IMR-90 (cell line): ENCODE data around the gene KRTAP4-5. TPM values are rescaled to one million over a fixed set of nuclear protein-coding genes. Genes with fewer than 3 reads are reported as not detected.

Source experiments
- ATAC-seq: fragments of 200-7000 bp; cut with Tn5 transposase; 2 replicates; pipeline ENCODE4 v1.9.1; 2020; ENCODE audit warnings: low read depth, mild to moderate bottlenecking, moderate library complexity
- BruUV-seq: library from RNA; stranded (reverse); fragments of 400-500 nt; replicated peaks from 2 replicates; lab custom pipeline; 2021; lab: Mats Ljungman, UMichigan
- CTCF ChIA-PET: fragments of 300-600 bp; formaldehyde crosslinking; extraction: SDS; loops from one replicate; lab custom pipeline; 2021; ENCODE audit warnings: antibody characterized with exemption; lab: Yijun Ruan, JAX
- POLR2A ChIA-PET: fragments of 300-600 bp; sonication (Branson Sonifier 250); formaldehyde crosslinking; loops from one replicate; lab custom pipeline; 2022; ENCODE audit warnings: antibody characterized with exemption; ENCODE audit not compliant: unreplicated experiment; lab: Charles Lee
- DNase-seq: peaks from one replicate; pipeline ENCODE4 v3.0.0; 2013
- H2AFZ ChIP-seq: replicated peaks from 2 replicates; pipeline ENCODE3; 2013; ENCODE audit warnings: low read length, mild to moderate bottlenecking; ENCODE audit not compliant: poor library complexity
- H2AK5ac ChIP-seq: 2 replicates; pipeline ENCODE4 v1.6.1; 2013; ENCODE audit warnings: low read depth, low read length, inconsistent platforms
- H2AK9ac ChIP-seq: replicated peaks from 2 replicates; pipeline ENCODE3; 2013; ENCODE audit warnings: mild to moderate bottlenecking, low read depth, low read length, moderate library complexity; ENCODE audit not compliant: poor library complexity
- H2BK120ac ChIP-seq: 2 replicates; pipeline ENCODE4 v1.6.1; 2013; ENCODE audit warnings: low read depth, low read length, inconsistent platforms
- H2BK15ac ChIP-seq: 3 replicates; pipeline ENCODE4 v1.6.1; 2013; ENCODE audit warnings: low read depth, low read length, inconsistent platforms
- H2BK20ac ChIP-seq: 2 replicates; pipeline ENCODE4 v1.6.1; 2013; ENCODE audit warnings: low read depth, mild to moderate bottlenecking, inconsistent platforms, low read length, moderate library complexity
- H2BK5ac ChIP-seq: 2 replicates; pipeline ENCODE4 v1.6.1; 2013; ENCODE audit warnings: mild to moderate bottlenecking, low read depth, low read length, inconsistent platforms; ENCODE audit not compliant: poor library complexity, severe bottlenecking
- H3K14ac ChIP-seq: replicated peaks from 2 replicates; pipeline ENCODE4 v1.6.1; 2013; ENCODE audit warnings: low read depth, low read length, inconsistent platforms
- H3K18ac ChIP-seq: 2 replicates; pipeline ENCODE4 v1.6.1; 2013; ENCODE audit warnings: low read depth, low read length, control low read depth
- H3K23ac ChIP-seq: 2 replicates; pipeline ENCODE4 v1.6.1; 2013; ENCODE audit warnings: low read depth, low read length, inconsistent platforms
- H3K27ac ChIP-seq: 2 replicates; pipeline ENCODE4 v1.5.1; 2013; ENCODE audit warnings: mild to moderate bottlenecking, control low read depth, low read length; ENCODE audit not compliant: insufficient read depth
- H3K27me3 ChIP-seq: 2 replicates; pipeline ENCODE4 v1.6.1; 2013; ENCODE audit warnings: low read length; ENCODE audit not compliant: control insufficient read depth, insufficient read depth
- H3K36me3 ChIP-seq: 2 replicates; pipeline ENCODE4 v1.6.1; 2013; ENCODE audit warnings: low read length, mixed read lengths; ENCODE audit not compliant: control insufficient read depth, insufficient read depth
- H3K4ac ChIP-seq: 2 replicates; pipeline ENCODE4 v1.6.1; 2013; ENCODE audit warnings: low read depth, low read length, inconsistent platforms
- H3K4me1 ChIP-seq: 2 replicates; pipeline ENCODE4 v1.6.1; 2013; ENCODE audit warnings: low read length, mixed read lengths; ENCODE audit not compliant: control insufficient read depth, insufficient read depth
- H3K4me2 ChIP-seq: 2 replicates; pipeline ENCODE4 v1.6.1; 2013; ENCODE audit warnings: low read depth, mild to moderate bottlenecking, control low read depth, low read length, moderate library complexity
- H3K4me3 ChIP-seq: 2 replicates; pipeline ENCODE4 v1.5.1; 2013; ENCODE audit warnings: low read depth, mild to moderate bottlenecking, control low read depth, low read length, moderate library complexity; ENCODE audit not compliant: insufficient read depth
- H3K56ac ChIP-seq: 2 replicates; pipeline ENCODE4 v1.6.1; 2013; ENCODE audit warnings: low read length, inconsistent platforms; ENCODE audit not compliant: insufficient read depth; ENCODE audit errors: extremely low read depth
- H3K79me1 ChIP-seq, 2 experiments: 2 replicates each; pipeline ENCODE4 v1.6.1; 2013; ENCODE audit warnings: low read length in 2 of 2, inconsistent platforms in 1 of 2, low read depth in 1 of 2
- H3K9ac ChIP-seq: 2 replicates; pipeline ENCODE4 v1.6.1; 2013; ENCODE audit warnings: low read depth, low read length, control low read depth
- H3K9me1 ChIP-seq: 2 replicates; pipeline ENCODE4 v1.6.1; 2013; ENCODE audit warnings: low read length, inconsistent platforms; ENCODE audit not compliant: insufficient read depth
- H3K9me3 ChIP-seq: 2 replicates; pipeline ENCODE4 v1.6.1; 2013; ENCODE audit warnings: low read length; ENCODE audit not compliant: control insufficient read depth, insufficient read depth
- H4K20me1 ChIP-seq: 2 replicates; pipeline ENCODE4 v1.6.1; 2013; ENCODE audit warnings: low read length, inconsistent platforms; ENCODE audit not compliant: insufficient read depth
- H4K5ac ChIP-seq: 2 replicates; pipeline ENCODE4 v1.6.1; 2013; ENCODE audit warnings: mild to moderate bottlenecking, low read depth, low read length, control low read depth
- H4K8ac ChIP-seq, 2 experiments: 2 replicates each; pipeline ENCODE4 v1.6.1; 2013; ENCODE audit warnings: low read depth in 2 of 2, low read length in 2 of 2, control low read depth in 1 of 2, inconsistent platforms in 1 of 2
- H4K91ac ChIP-seq: 2 replicates; pipeline ENCODE4 v1.6.1; 2013; ENCODE audit warnings: low read depth, low read length, inconsistent platforms; ENCODE audit not compliant: insufficient read depth
- MAFK ChIP-seq: IDR thresholded peaks from 2 replicates; pipeline ENCODE4 v1.6.1; 2012; ENCODE audit warnings: low read depth, low read length, improper control_type of control experiment
- RFX5 ChIP-seq: IDR thresholded peaks from 2 replicates; pipeline ENCODE4 v1.8.0; 2012; ENCODE audit warnings: low read depth, mild to moderate bottlenecking, low read length, moderate library complexity
- WGBS, 2 experiments: methylation state at CpG; one replicate each; pipeline versions ENCODE4 v1.1.5 to v1.1.7; 2013; ENCODE audit warnings: missing lambda C conversion rate in 2 of 2; ENCODE audit not compliant: insufficient read length in 1 of 2; ENCODE audit errors: extremely low coverage in 2 of 2; 5-methylcytosine and 5-hydroxymethylcytosine counted together
- dilution Hi-C: fragments of 300-500 bp; cut with HindIII; formaldehyde crosslinking; loops from one replicate; pipeline ENCODE4 v1.14.3; 2018; ENCODE audit warnings: low sequenced_read_pairs; ENCODE audit not compliant: unreplicated experiment
- in situ Hi-C: fragments of 300-500 bp; cut with MboI; formaldehyde crosslinking; loops from 3 replicates; pipeline ENCODE4 v1.14.3; 2019; ENCODE audit warnings: low sequenced_read_pairs, inconsistent platforms, mixed read lengths
- intact Hi-C: fragments of 100-400 bp; cut with micrococcal nuclease; formaldehyde crosslinking; loops from 2 replicates; pipeline ENCODE4 v1.10.0; 2022
- polyA plus RNA-seq, 3 experiments: library from polyadenylated mRNA; depleted of rRNA; stranded (reverse); fragments of >200 nt; gene quantifications; 2 replicates each; pipeline ENCODE4 v1.2.3, GENCODE V29; 2012; ENCODE audit warnings: low replicate concordance in 1 of 3
- total RNA-seq: library from RNA; depleted of rRNA; stranded (reverse); fragments of >200 nt; gene quantifications from 2 replicates; pipeline ENCODE4 v1.2.3, GENCODE V29; 2012

KRTAP4-5 gene
- total and polyA plus RNA-seq, 2 of the 4 experiments (the other 2 are of a cell fraction) = not detected

DNA sequence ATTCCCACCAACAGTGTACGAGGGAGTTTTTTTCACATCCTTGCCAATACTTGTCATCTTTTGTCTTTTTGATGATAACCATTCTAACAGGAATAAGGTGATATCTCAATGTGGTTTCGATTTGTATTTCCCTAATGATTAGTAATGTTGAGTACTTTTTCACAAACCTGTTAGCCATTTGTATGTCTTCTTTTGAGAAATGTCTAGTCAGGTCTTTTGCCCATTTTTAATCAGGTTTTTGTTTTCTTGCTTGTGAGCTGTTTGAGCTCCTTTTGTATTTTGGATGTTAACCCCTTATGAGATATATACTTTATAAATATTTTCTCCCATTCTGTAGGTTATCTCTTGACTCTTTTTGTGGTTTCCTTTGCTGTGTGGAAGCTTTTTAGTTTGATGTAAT lies 1.9 kb upstream of the KRTAP4-5 start:
- no CpG with 5 or more reads among the region's 2 CpGs for WGBS, 2 experiments
- no peak overlapping the region for H3K27ac ChIP-seq
- no peak overlapping the region for H3K9ac ChIP-seq
- no peak overlapping the region for H2AK9ac ChIP-seq
- CTCF ChIA-PET = no interaction called here
- no TSS peak for BruUV-seq
- peak; percentile 47 for TF ChIP-seq MAFK
- TF ChIP-seq RFX5 = no peak
- H3K14ac ChIP-seq = no peak overlapping the region
- no peaks in the 10 kb centered on the region for H3K36me3 ChIP-seq
- no peaks in the 10 kb centered on the region for H3K9me3 ChIP-seq
- no peak overlapping the region for H2BK5ac ChIP-seq
- H3K4me3 ChIP-seq = no peak overlapping the region
- DNase-seq = no peak
- no peaks in the 10 kb centered on the region for H3K4me1 ChIP-seq
- no peaks in the 10 kb centered on the region; the same call in 1 of the 2 replicates for H3K27me3 ChIP-seq
- no peak overlapping the region for H4K5ac ChIP-seq
- H3K23ac ChIP-seq = no peak overlapping the region
- no peak overlapping the region for H3K56ac ChIP-seq
- H2BK15ac ChIP-seq = no peak overlapping the region
- H2BK120ac ChIP-seq = no peak overlapping the region
- no peaks in the 10 kb centered on the region for H4K20me1 ChIP-seq
- no peak overlapping the region for H2AK5ac ChIP-seq
- dilution Hi-C loops (no loop called here), in situ Hi-C loops (no loop called here), intact Hi-C loops (no loop called here)
- H3K9me1 ChIP-seq = no peaks in the 10 kb centered on the region
- no peak for ATAC-seq
- H2BK20ac ChIP-seq = no peak overlapping the region
- POLR2A ChIA-PET = no interaction called here
- H3K79me1 ChIP-seq = no peaks in the 10 kb centered on the region
- H4K91ac ChIP-seq = no peak overlapping the region
- no peak overlapping the region for H4K8ac ChIP-seq
- no peak overlapping the region for H2AFZ ChIP-seq
- H3K4me2 ChIP-seq = no peak overlapping the region
- no peak overlapping the region for H3K18ac ChIP-seq
- no peak overlapping the region for H3K4ac ChIP-seq
